KOPT-K1 (cell line): ENCODE results near the gene TMEM82.

Experiments
- H3K27ac ChIP-seq: fragments of 200-600 bp; sonication (generic); 2 replicates; pipeline ENCODE4 v1.5.1; 2016; ENCODE audit warnings: antibody characterized with exemption, mild to moderate bottlenecking, low read depth, low read length; ENCODE audit not compliant: poor library complexity, severe bottlenecking
- H3K36me3 ChIP-seq: fragments of 200-600 bp; sonication (generic); 2 replicates; pipeline ENCODE4 v1.5.1; 2017; ENCODE audit warnings: antibody characterized with exemption, mild to moderate bottlenecking, low read length, moderate library complexity; ENCODE audit not compliant: insufficient read depth
- H3K9me3 ChIP-seq: fragments of 200-600 bp; sonication (generic); 2 replicates; pipeline ENCODE4 v1.5.1; 2017; ENCODE audit warnings: antibody characterized with exemption, low read length, mild to moderate bottlenecking; ENCODE audit not compliant: insufficient read depth, poor library complexity, severe bottlenecking

Gene TMEM82

GRCh38 chr1:15727866-15728534 is 14.3 kb upstream of the TMEM82 start:
- Histone ChIP-seq H3K36me3 (peaks cover 89% of the 10 kb centered on the region), H3K9me3 (no peaks in the 10 kb centered on the region), H3K27ac (no peak overlapping the region)

- no peak overlapping the region for H3K27ac ChIP-seq
- H3K9me3 ChIP-seq = no peaks in the 10 kb centered on the region
- H3K36me3 ChIP-seq = peaks cover 90% of the 10 kb centered on the region
These were observed 13.2 kb upstream of the TMEM82 start for GRCh38 chr1:15728937-15729657.

GRCh38 chr1:15730423-15730822 is 11.9 kb upstream of the TMEM82 start:
- no peaks in the 10 kb centered on the region for H3K9me3 ChIP-seq
- no peak overlapping the region for H3K27ac ChIP-seq
- H3K36me3 ChIP-seq = peaks cover 90% of the 10 kb centered on the region

- Histone ChIP-seq H3K27ac (no peak overlapping the region), H3K9me3 (no peaks in the 10 kb centered on the region), H3K36me3 (peaks cover 85% of the 10 kb centered on the region)
These were observed 11.4 kb upstream of the TMEM82 start for GRCh38 chr1:15730936-15731335.

GRCh38 chr1:15731735-15732685 is 10.3 kb upstream of the TMEM82 start:
- H3K36me3 ChIP-seq = peaks cover 74% of the 10 kb centered on the region
- H3K27ac ChIP-seq = no peak overlapping the region
- H3K9me3 ChIP-seq = no peaks in the 10 kb centered on the region

GRCh38 chr1:15732686-15733081 is 9.6 kb upstream of the TMEM82 start:
- no peak overlapping the region for H3K27ac ChIP-seq
- H3K36me3 ChIP-seq = peaks cover 67% of the 10 kb centered on the region
- H3K9me3 ChIP-seq = no peaks in the 10 kb centered on the region

- Histone ChIP-seq H3K36me3 (peaks cover 61% of the 10 kb centered on the region), H3K9me3 (no peaks in the 10 kb centered on the region), H3K27ac (no peak overlapping the region)
These were observed 9.0 kb upstream of the TMEM82 start for GRCh38 chr1:15733218-15733725.

- peaks cover 56% of the 10 kb centered on the region for H3K36me3 ChIP-seq
- H3K9me3 ChIP-seq = no peaks in the 10 kb centered on the region
- no peak overlapping the region for H3K27ac ChIP-seq
These were observed 8.5 kb upstream of the TMEM82 start for GRCh38 chr1:15733726-15734226.

- Histone ChIP-seq H3K9me3 (no peaks in the 10 kb centered on the region), H3K36me3 (peaks cover 51% of the 10 kb centered on the region), H3K27ac (no peak overlapping the region)
These were observed 8.0 kb upstream of the TMEM82 start for GRCh38 chr1:15734296-15734695.

GRCh38 chr1:15734901-15735300 is 7.4 kb upstream of the TMEM82 start:
- Histone ChIP-seq H3K9me3 (no peaks in the 10 kb centered on the region), H3K27ac (no peak overlapping the region), H3K36me3 (peaks cover 47% of the 10 kb centered on the region)

- Histone ChIP-seq H3K9me3 (no peaks in the 10 kb centered on the region), H3K27ac (no peak overlapping the region), H3K36me3 (peaks cover 45% of the 10 kb centered on the region)
These were observed 6.8 kb upstream of the TMEM82 start for GRCh38 chr1:15735304-15736037.

GRCh38 chr1:15736038-15736891 is 6.0 kb upstream of the TMEM82 start, which contains the start of gene SLC25A34:
Gene SLC25A34 (plus strand): TSS chr1:15736258. CDS start chr1:15736486, 228 bp downstream.
- no peak within 1 kb of the TSS for H3K27ac ChIP-seq
- H3K36me3 ChIP-seq = peaks cover 37% of the 10 kb centered on the region
- no peaks in the 10 kb centered on the region for H3K9me3 ChIP-seq

GRCh38 chr1:15736892-15737261 is 5.4 kb upstream of the TMEM82 start:
- H3K27ac ChIP-seq = no peak overlapping the region

More at GRCh38 chr1:15736892-15737261, 5.4 kb upstream of the TMEM82 start:
- Histone ChIP-seq H3K36me3 (peaks cover 31% of the 10 kb centered on the region), H3K9me3 (no peaks in the 10 kb centered on the region)
